GM12878 (cell line): ENCODE measurements around the gene TRPM3. TPM values are rescaled to one million over a fixed set of nuclear protein-coding genes. Genes with fewer than 3 reads are reported as not detected.

ENCODE experiments used
- ATAC-seq: fragments of 200-7000 bp; cut with Tn5 transposase; 3 replicates; pipeline ENCODE4 v1.9.1; 2020; ENCODE audit warnings: mild to moderate bottlenecking, moderate library complexity
- BruUV-seq: library from RNA; stranded (reverse); fragments of 400-500 nt; replicated peaks from 2 replicates; lab custom pipeline; 2021; lab: Mats Ljungman, UMichigan
- CTCF ChIA-PET: fragments of 300-600 bp; sonication (Branson Sonifier 250); formaldehyde crosslinking; extraction: SDS; loops from one replicate; lab custom pipeline; 2021; ENCODE audit warnings: inconsistent platforms; lab: Yijun Ruan, JAX
- POLR2A ChIA-PET: fragments of 350-600 bp; formaldehyde crosslinking; extraction: SDS; loops from one replicate; lab custom pipeline; 2021; ENCODE audit warnings: inconsistent platforms; lab: Charles Lee
- RAD21 ChIA-PET: fragments of 300-600 bp; sonication (Branson Sonifier 250); formaldehyde crosslinking; loops from one replicate; lab custom pipeline; 2023; ENCODE audit warnings: antibody characterized with exemption; ENCODE audit not compliant: unreplicated experiment; lab: Charles Lee
- SMC1A ChIA-PET: fragments of 300-600 bp; sonication (Branson Sonifier 250); formaldehyde crosslinking; loops from one replicate; lab custom pipeline; 2023; ENCODE audit not compliant: unreplicated experiment, uncharacterized antibody; lab: Charles Lee
- DNase-seq: peaks from one replicate; pipeline ENCODE4 v3.0.0-alpha.2; 2011; ENCODE audit warnings: low read depth, low spot score
- FAIRE-seq: peaks from 3 replicates; lab custom pipeline; 2011; peaks lifted over from hg19 to GRCh38; lab: Jason Lieb, UNC
- H2AFZ ChIP-seq: 2 replicates; pipeline ENCODE4 v1.6.0; 2011; ENCODE audit warnings: low read depth, low read length, control low read depth; ENCODE audit not compliant: control insufficient read depth
- H3K27ac ChIP-seq: 2 replicates; pipeline ENCODE4 v1.5.1; 2011; ENCODE audit warnings: control low read depth; ENCODE audit not compliant: control insufficient read depth, insufficient read depth
- H3K27me3 ChIP-seq, 2 experiments: replicated peaks in 1 of 2; 2 replicates each; pipeline versions ENCODE4 v1.6.0 to v1.6.1; 2011; ENCODE audit warnings: low read length in 1 of 2; ENCODE audit not compliant: control insufficient read depth in 2 of 2, insufficient read depth in 2 of 2
- H3K36me3 ChIP-seq, 2 experiments: 2 replicates each; pipeline ENCODE4 v1.5.1; 2011; ENCODE audit warnings: low read length in 1 of 2; ENCODE audit not compliant: control insufficient read depth in 2 of 2, insufficient read depth in 2 of 2
- H3K4me1 ChIP-seq: 2 replicates; pipeline ENCODE4 v1.6.1; 2011; ENCODE audit warnings: mild to moderate bottlenecking, low read length, moderate library complexity, mixed read lengths; ENCODE audit not compliant: control insufficient read depth, insufficient read depth
- H3K4me2 ChIP-seq: 2 replicates; pipeline ENCODE4 v1.6.0; 2011; ENCODE audit warnings: control low read depth; ENCODE audit not compliant: control insufficient read depth, insufficient read depth
- H3K4me3 ChIP-seq: fragments of 200-600 bp; sonication (generic); 2 replicates; pipeline ENCODE4 v1.5.1; 2016
- H3K79me2 ChIP-seq: 2 replicates; pipeline ENCODE4 v1.6.0; 2011; ENCODE audit warnings: low read length; ENCODE audit not compliant: control insufficient read depth, insufficient read depth
- H3K9ac ChIP-seq: 2 replicates; pipeline ENCODE4 v1.8.0; 2011; ENCODE audit warnings: low read length, control low read depth, mixed read lengths; ENCODE audit not compliant: control insufficient read depth, insufficient read depth
- H3K9me3 ChIP-seq: replicated peaks from 3 replicates; pipeline ENCODE4 v1.5.1; 2011; ENCODE audit warnings: mild to moderate bottlenecking, low read length; ENCODE audit not compliant: control insufficient read depth, insufficient read depth
- H4K20me1 ChIP-seq: 2 replicates; pipeline ENCODE4 v1.6.0; 2011; ENCODE audit not compliant: control insufficient read depth, insufficient read depth
- HDGF ChIP-seq: fragments of 450-650 bp; IDR thresholded peaks from 2 replicates; pipeline ENCODE4 v1.6.1; 2016; ENCODE audit warnings: antibody characterized with exemption
- IRF5 ChIP-seq: fragments of 450-650 bp; IDR thresholded peaks from 2 replicates; pipeline ENCODE4 v1.6.1; 2017; ENCODE audit warnings: borderline replicate concordance
- KAT2A ChIP-seq: conservative IDR thresholded peaks from 2 replicates; pipeline ENCODE4 v1.6.1; 2011; ENCODE audit warnings: low read depth, low read length; ENCODE audit not compliant: control insufficient read depth
- MLLT1 ChIP-seq: fragments of 450-650 bp; IDR thresholded peaks from 2 replicates; pipeline ENCODE4 v1.6.1; 2016; ENCODE audit warnings: mild to moderate bottlenecking
- PBX3 ChIP-seq: IDR thresholded peaks from 2 replicates; pipeline ENCODE4 v1.6.1; 2011; ENCODE audit warnings: mild to moderate bottlenecking, low read depth, low read length, moderate library complexity; ENCODE audit not compliant: insufficient replicate concordance
- PRDM15 ChIP-seq: fragments of 450-650 bp; formaldehyde crosslinking; IDR thresholded peaks from 2 replicates; pipeline ENCODE4 v1.4.0; 2020; ENCODE audit warnings: mild to moderate bottlenecking, moderate library complexity
- RB1 ChIP-seq: fragments of 450-650 bp; formaldehyde crosslinking; IDR thresholded peaks from 2 replicates; pipeline ENCODE4 v1.6.1; 2017; ENCODE audit warnings: mild to moderate bottlenecking, borderline replicate concordance
- SRF ChIP-seq, 2 experiments: IDR thresholded peaks; 2 replicates each; pipeline ENCODE4 v1.6.1; 2011; ENCODE audit warnings: low read depth in 2 of 2, low read length in 2 of 2, mild to moderate bottlenecking in 1 of 2, moderate library complexity in 1 of 2
- STAT1 ChIP-seq: fragments of 450-650 bp; conservative IDR thresholded peaks from 2 replicates; pipeline ENCODE4 v1.6.1; 2014; ENCODE audit warnings: antibody characterized with exemption, mild to moderate bottlenecking
- ZNF592 ChIP-seq: fragments of 450-650 bp; IDR thresholded peaks from 2 replicates; pipeline ENCODE4 v1.6.1; 2017; ENCODE audit warnings: mild to moderate bottlenecking, moderate library complexity
- WGBS: methylation state at CpG from one replicate; pipeline ENCODE4 v1.1.6; 2016; ENCODE audit warnings: low lambda C conversion rate; ENCODE audit not compliant: insufficient replicate concordance, insufficient coverage; ENCODE audit errors: missing lambda C conversion rate; 5-methylcytosine and 5-hydroxymethylcytosine counted together
- in situ Hi-C: fragments of 300-500 bp; cut with MboI; formaldehyde crosslinking; loops from 9 replicates; pipeline ENCODE4 v1.14.3; 2018; ENCODE audit warnings: mixed read lengths
- intact Hi-C: fragments of 100-400 bp; cut with micrococcal nuclease; formaldehyde crosslinking; loops from one replicate; pipeline ENCODE4 v1.14.2; 2022; ENCODE audit not compliant: unreplicated experiment
- polyA plus RNA-seq, 11 experiments: library from polyadenylated mRNA; depleted of rRNA in 4 of 11; unstranded in 6 of 11; stranded (reverse) in 5 of 11; fragments of >200 nt; fragmentation: Nextera tagmentation in 4 of 11; fragmentation: Illumina TruSeq in 1 of 11; extraction: Ambion mirVana in 4 of 11; extraction: Trizol in 1 of 11; gene quantifications; 1 replicate in 1 of 11; 2 replicates in 10 of 11; pipeline versions ENCODE4 v1.2.1 to v1.2.3, GENCODE V29; 2011 to 2016; ENCODE audit warnings: inconsistent platforms in 2 of 11, missing spikeins in 2 of 11, low read depth in 1 of 11
- total RNA-seq, 4 experiments: library from RNA; depleted of rRNA in 3 of 4; stranded (reverse); fragments of >200 nt in 3 of 4; fragmentation: Illumina TruSeq in 1 of 4; extraction: Trizol in 1 of 4; gene quantifications; 2 replicates each; pipeline versions ENCODE4 v1.2.1 to v1.2.3, GENCODE V29; 2013 to 2021

TRPM3 gene
- total and polyA plus RNA-seq, 10 of the 15 experiments (the other 5 are each of a cell fraction or from before 2014, with no cell fraction given) = not detected

- WGBS = 29% methylated on average over 4 of the region's 4 CpGs
- Histone ChIP-seq H3K27me3 (no peaks in the 10 kb centered on the region), H3K9ac (no peak overlapping the region), H3K36me3 (no peaks in the 10 kb centered on the region), H3K27ac (no peak overlapping the region), H4K20me1 (no peaks in the 10 kb centered on the region), H3K4me2 (no peak overlapping the region), H3K9me3 (no peaks in the 10 kb centered on the region), H3K4me1 (no peaks in the 10 kb centered on the region), H2AFZ (no peak overlapping the region), H3K79me2 (no peaks in the 10 kb centered on the region), H3K4me3 (no peak overlapping the region)
- FAIRE-seq (no peak), ATAC-seq (no peak), DNase-seq (no peak)
- POLR2A ChIA-PET = no interaction called here
- in situ Hi-C loops (no loop called here), intact Hi-C loops (no loop called here)
- CTCF ChIA-PET = no interaction called here
- BruUV-seq = no TSS peak
- SMC1A ChIA-PET = no interaction called here
- RAD21 ChIA-PET = no interaction called here
- TF ChIP-seq SRF (IDR thresholded peaks at IDR 0.05; ENCODE audit: low read depth in 2 of 2, low read length in 2 of 2) (no peak), ZNF592 (no peak), RB1 (no peak), MLLT1 (no peak), IRF5 (no peak), PRDM15 (CRISPR knock-in tag) (no peak), STAT1 (no peak), PBX3 (no peak), KAT2A (no peak), HDGF (no peak)
Measured at GRCh38 chr9:70893580-70894122, 227.8 kb downstream of the TRPM3 start.
